Measurements from ENCODE around the gene CFAP77. TPM values are rescaled to one million over a fixed set of nuclear protein-coding genes. Genes with fewer than 3 reads are reported as not detected.

CFAP77 gene
- total RNA-seq, 1 experiment from 2014 or later: not detected

DNA sequence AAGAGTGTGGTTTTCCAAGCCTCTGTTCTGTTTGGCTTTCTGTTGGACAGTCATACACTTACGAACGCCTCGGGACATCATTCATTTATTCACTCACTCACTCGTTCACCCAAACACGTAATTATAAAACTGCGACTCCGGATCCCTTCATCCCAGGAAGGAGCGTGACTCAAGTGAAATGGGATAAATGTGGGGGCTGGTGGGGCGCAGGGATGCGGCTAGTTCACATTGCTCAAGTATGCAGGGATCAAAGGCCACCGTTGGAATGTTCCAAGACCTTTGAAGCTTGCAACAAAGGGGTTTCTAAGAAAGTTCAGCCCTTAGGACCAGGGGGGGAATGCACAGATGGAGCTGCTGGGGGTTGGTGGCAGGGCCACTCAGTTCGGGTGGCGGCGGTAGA lies 64.2 kb downstream of the CFAP77 start:
- in situ Hi-C loops (cut with HindIII; ENCODE audit: low pct_unique_long_range_greater_than_20kb, low sequenced_read_pairs): no loop called here
- no peak for DNase-seq (ENCODE audit: low read depth, low spot score)

DNA sequence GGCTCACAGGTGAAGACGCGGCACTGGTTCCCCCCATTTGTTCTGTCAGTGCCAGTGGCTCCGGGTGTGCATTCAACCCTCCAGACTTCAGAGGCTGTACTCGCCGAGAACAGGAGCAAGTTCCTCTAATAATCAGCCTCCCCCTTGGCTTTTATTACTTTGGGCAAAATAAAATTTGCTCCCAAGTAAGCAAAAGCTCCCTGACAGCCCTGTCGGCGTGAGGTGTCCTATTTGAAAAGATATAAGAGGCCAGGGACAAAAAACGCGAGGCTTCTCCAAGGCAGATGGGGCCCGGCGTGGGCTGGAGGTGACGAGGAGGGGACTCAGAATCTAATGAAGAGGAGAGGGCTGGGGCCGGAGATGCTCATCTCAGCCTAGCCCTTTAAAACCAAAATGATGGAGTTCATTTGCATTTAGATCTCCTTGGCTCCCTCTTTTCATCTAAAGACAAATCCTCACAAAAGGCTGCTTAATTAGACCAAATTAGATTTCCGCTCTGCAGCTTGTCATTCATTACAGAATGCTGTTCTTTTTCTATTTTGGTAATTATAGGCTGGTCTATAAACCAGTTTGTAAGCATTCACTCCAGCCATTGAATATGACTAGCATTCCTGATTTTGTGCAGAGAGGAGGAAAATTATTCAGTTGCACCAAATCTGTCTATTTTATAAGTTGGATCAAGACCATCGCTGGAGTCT lies 68.5 kb downstream of the CFAP77 start:
- DNase-seq (ENCODE audit: low read depth, low spot score): no peak
- in situ Hi-C loops (cut with HindIII; ENCODE audit: low pct_unique_long_range_greater_than_20kb, low sequenced_read_pairs): no loop called here

DNA sequence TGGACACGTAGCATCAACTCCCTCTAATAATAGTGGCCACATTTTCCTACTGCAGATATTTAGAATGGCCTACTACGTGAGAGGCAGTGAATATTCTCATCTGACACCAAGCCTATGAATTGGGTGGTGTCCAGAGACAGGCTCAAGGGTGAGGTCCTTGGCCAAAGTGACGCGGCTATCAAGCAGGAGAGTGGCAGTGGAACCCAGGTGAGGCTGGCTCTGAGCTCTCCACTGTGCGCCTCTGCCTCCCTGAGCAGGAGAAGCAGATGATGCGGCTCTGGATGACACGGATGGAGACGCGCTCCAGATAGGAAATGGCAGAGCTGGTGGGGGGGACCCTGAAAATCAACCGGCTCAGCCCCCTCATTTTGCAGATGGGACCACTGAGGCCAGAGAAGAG lies 69.7 kb downstream of the CFAP77 start:
- in situ Hi-C loops (cut with HindIII; ENCODE audit: low pct_unique_long_range_greater_than_20kb, low sequenced_read_pairs): no loop called here
- no peak for DNase-seq (ENCODE audit: low read depth, low spot score)

DNA sequence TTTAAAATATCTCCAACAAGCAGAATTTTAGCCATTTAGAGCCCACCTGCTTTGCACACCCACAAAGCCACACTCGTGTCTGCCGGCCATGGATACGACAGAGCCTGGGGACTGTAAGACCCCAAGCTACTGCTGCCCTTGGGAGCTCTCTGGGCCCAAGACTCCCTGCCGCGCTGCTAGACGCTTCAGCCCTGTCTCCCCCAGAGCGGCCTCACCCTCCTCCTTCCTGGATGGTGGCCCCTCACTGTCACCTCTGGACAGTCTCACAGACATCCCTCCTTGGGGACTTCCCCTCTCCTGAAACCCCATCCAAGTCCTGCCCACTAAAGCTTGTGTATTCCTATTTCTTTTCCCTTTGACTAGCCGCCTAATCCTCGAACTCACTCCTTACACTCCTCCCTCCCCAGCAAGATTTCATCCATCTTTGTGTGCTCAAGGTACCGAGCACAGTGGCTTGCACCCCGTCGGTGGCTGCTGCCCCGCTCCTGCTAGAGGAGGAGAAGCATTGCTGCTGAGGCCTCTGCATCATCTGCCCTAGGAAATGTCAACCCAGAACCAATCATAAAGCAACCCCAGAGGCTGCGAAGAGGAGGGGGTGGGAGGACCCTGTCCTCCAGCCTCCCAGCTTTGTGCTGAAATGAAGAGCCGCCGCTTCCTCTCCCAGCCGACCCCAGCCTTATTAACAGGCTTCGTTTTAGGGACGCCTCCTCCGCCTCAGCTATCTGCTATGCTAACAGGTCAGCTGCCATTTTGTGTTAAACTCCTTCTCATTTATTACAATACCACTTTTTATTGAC lies 71.2 kb downstream of the CFAP77 start:
- in situ Hi-C loops (cut with HindIII; ENCODE audit: low pct_unique_long_range_greater_than_20kb, low sequenced_read_pairs): no loop called here
- DNase-seq (ENCODE audit: low read depth, low spot score): no peak

DNA sequence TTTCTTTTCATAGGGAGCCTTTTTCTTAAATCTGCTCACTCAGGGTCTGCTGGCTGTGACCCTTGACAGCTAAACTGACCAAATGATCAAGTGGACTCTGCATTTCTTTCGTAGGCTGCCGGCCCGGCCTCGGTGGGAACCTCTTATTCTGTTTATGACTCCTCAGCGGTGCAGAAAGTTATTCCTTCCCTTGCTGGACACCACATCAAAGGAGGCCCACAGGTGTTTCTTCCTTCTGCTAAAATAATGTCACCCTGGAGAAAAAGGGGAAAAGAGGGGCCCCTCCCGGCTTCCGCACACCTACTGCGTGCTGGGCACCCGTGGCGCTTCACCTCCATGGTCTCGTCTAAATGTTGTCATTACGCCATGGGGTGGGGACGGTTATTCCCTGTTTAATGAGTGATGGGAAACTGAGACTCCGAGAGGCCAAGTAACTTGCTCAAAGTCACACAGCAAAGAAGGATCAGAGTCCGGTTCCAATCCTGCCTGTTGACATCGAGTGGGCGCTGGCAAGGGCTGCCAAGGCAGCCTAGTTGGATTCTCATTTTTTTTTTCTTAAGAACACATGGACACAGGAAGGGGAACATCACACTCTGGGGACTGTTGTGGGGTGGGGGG lies 72.3 kb downstream of the CFAP77 start:
- no peak for DNase-seq (ENCODE audit: low read depth, low spot score)
- in situ Hi-C loops (cut with HindIII; ENCODE audit: low pct_unique_long_range_greater_than_20kb, low sequenced_read_pairs): no loop called here

DNA sequence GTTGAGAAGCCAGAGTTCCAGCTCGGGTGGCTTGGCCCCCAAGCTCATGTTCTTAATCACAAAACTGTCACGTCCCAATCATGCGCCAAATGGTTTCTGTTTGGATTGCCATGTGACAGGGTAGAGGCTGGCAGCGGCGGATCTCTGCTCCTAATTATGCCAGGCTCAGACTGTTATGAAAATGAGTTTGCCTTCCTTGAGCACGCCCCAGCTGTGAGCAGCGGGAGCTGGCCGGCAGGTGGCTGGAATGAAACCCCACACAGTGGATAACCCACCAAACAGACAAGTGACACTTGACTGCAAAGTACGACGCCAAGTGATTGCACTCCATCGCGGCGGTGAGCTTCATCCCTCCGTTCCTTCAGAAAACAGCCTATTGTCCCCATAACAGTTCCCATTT lies 75.4 kb downstream of the CFAP77 start:
- in situ Hi-C loops (cut with HindIII; ENCODE audit: low pct_unique_long_range_greater_than_20kb, low sequenced_read_pairs): no loop called here
- no peak for DNase-seq (ENCODE audit: low read depth, low spot score)

DNA sequence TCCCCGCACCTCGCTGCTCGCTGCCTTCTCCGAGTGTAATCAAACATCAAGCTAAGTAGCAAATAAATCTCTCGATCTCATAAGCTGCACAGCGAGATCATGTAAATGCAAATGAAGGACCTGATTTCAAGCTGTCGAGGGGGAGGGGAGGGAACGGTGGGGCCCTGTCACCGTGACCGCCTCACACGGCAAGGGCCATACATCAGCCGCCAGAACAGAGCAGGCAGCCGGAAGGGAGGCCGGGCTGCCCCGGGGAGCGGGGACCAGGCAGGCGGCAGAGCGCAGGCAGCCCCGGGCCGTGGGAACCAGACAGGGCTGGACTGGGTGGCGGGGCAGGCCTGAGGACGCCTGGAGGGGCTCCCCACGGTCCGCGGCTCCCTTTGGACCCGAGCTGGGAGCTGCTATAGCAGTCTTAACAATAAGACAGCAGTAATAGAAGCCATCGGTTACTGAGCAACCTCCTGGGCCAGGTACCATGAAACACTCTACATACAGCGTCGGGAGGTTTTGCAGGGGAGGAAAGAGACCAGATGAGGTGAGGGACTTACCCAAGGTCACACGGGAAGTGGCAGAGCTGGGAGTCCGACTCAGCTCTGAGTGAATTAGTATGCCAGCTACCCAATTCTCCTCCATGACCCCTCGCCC lies 76.8 kb downstream of the CFAP77 start:
- in situ Hi-C loops (cut with HindIII; ENCODE audit: low pct_unique_long_range_greater_than_20kb, low sequenced_read_pairs): no loop called here
- no peak for DNase-seq (ENCODE audit: low read depth, low spot score)

DNA sequence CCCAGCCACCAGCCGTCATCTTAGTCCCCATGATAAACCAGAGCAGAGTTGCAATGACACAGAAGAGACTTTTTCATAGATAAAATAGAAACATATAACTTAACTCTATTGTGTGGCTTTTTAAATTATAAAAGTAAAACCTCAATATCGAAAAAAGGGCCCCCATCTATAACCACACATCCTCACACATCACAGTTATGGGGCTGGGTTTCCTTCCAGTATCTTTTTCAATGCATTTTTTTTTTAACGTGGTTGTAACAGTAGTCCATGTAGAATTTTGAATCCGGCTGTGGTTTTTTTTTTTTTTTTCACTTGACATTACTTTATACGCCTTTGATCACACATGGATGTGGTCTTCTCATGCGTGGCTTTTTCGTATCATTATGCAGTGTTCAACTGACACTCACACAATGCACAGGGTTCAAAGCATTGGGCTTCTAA lies 77.4 kb downstream of the CFAP77 start:
- no peak for DNase-seq (ENCODE audit: low read depth, low spot score)
- in situ Hi-C loops (cut with HindIII; ENCODE audit: low pct_unique_long_range_greater_than_20kb, low sequenced_read_pairs): no loop called here

DNA sequence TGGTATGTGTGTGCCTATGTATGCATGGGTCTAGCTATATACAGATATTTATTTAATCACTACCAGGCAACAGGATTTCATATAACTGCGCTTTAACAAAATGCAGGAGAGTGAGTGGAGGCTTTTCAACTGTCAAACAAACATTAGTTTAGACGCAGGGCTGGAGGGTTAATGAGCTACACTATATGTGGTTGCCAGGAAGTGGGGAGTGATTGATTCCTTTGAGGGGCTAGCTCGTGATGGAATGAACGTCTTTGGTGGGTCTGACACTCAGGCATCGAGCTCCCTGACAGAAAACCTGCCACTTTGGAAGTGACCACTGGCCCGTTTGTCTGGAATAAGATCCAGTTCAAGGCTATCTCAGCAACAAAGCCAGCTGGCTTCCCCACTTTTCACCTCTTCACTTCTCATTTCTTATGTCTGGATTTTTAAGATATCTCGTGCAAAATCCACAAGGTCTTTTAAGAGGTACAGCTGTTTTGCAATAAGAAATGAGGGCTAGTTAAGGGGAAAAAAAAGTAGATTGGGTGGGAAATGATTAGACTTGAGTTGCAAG lies 78.0 kb downstream of the CFAP77 start:
- in situ Hi-C loops (cut with HindIII; ENCODE audit: low pct_unique_long_range_greater_than_20kb, low sequenced_read_pairs): no loop called here
- no peak for DNase-seq (ENCODE audit: low read depth, low spot score)

DNA sequence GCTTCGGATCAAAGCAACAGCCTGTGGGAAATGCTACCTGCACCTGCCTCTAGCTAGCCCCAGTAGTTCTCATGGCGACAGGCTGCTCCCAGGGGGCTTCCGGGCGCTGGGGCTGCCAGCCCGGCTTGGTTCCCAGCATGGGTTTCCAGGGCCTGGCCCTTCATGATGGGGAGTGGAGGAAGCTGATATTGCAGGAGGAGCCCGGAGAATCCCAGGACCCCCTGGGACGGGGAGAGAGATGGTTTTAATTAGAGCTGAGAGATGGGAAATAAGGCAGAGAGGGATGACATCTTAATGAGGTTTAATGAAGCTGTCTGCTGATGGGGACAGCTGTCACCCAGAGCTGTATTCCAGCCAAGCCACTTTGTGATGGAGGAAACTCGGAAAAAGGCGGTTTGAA lies 78.6 kb downstream of the CFAP77 start:
- no peak for DNase-seq (ENCODE audit: low read depth, low spot score)
- in situ Hi-C loops (cut with HindIII; ENCODE audit: low pct_unique_long_range_greater_than_20kb, low sequenced_read_pairs): no loop called here

DNA sequence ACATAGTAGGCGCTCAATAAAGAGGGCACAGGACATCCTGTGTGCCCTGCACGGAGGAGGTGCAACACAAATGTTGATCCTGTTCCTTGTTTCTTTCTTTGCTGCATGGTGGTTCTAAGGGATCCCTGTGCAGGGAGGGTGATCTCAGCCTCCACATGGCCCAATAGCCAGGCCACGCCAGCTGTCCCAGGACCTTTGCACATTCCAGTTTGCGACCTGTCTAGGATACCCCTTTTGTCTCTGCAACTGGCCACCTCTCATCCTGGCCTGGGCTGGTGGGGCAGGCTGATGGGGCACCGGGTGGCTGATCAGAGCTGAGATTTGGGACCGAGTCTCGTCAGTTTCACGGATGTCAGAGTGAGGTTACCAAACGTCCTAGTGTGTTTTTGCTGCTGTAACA lies 79.5 kb downstream of the CFAP77 start:
- in situ Hi-C loops (cut with HindIII; ENCODE audit: low pct_unique_long_range_greater_than_20kb, low sequenced_read_pairs): no loop called here
- DNase-seq (ENCODE audit: low read depth, low spot score): no peak

DNA sequence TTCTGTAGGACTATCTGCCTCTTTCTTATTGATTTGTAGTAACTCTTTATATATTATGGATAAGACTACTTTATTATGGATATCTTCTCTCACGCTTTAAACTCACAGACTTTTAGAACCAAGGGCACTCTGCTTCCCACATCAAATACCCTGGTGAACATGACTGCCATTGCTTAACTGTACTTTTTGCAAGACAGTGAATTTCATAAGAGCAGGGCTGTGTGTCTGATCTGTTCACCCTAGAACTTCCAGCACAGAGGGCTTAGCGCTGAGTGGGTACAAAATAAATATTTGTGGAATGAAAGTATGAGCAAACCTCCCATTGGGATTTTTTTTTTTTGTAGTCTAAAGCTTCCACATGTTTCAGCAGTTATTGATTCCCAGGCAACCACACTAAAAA lies 84.8 kb downstream of the CFAP77 start:
- no peak for DNase-seq (ENCODE audit: low read depth, low spot score)
- in situ Hi-C loops (cut with HindIII; ENCODE audit: low pct_unique_long_range_greater_than_20kb, low sequenced_read_pairs): no loop called here

DNA sequence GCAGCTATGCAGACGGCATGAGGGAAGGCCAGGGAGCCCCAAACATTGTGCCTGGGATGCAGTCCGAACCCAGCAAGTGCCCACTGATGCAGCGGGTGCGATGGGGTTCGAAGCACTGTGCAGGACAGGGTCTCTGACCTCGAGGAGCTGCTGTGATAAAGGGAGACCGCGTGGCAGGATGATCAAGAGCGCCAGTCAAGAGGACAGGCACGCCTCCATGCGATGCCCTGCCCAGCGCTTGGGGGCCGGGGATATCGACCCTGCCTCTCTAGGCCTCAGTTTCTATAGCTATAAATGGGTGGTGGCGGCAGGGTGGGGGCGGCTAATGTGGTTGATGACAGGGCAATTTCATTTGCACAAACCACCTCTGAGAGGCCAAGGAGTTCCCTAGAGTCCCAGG lies 87.7 kb downstream of the CFAP77 start:
- in situ Hi-C loops (cut with HindIII; ENCODE audit: low pct_unique_long_range_greater_than_20kb, low sequenced_read_pairs): no loop called here
- DNase-seq (ENCODE audit: low read depth, low spot score): no peak

DNA sequence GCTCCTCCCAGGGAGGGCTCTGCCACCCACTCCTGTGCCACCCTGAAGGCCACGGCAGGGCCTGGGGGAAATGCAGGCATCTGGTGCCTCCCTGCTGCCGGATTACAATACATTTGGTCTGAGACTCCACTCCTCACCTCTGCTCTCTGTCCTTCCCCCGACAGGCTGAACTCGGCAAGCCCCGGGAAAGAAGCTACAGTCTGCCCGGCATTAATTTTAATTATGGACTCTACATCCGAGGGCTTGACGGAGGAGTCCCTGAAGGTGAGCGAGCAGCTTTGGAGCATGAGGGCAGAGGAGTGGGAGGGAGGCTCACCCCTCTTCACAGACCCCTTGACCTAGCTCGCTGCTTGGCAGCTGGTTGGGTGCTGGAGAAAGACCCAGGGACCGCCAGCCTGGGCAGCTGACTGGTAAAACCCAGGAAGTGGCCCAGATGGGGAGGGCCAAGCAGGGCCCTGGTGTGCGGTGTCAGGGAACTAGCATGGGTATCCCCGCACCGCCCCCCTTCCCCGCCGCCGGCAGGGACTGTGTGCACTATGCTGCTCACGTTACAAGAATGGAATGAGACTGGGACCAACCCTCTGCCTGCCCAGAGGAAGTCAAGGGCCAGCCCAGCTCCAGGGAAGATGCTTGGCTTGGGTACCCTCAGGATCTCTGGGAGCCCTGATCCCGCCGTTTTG lies 88.7 kb downstream of the CFAP77 start:
- in situ Hi-C loops (cut with HindIII; ENCODE audit: low pct_unique_long_range_greater_than_20kb, low sequenced_read_pairs): no loop called here
- no peak for DNase-seq (ENCODE audit: low read depth, low spot score)

DNA sequence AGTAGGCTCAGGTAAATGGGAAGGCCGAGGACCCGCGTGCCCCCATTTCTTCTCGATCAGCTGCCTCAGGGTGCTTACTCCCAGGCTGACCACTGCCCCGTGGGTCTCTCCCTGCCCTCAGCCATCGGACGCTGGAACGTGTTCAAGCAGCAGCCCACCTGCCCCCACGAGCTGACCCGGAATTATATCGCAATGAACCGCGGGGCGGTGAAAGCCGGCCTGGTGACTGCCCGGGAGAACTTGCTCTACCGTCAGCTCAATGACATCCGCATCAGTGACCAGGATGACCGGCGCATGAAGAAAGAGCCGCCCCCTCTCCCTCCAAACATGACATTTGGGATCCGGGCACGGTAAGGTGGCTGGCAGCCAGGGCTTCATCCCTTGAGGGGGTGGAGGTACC lies 89.2 kb downstream of the CFAP77 start:
- in situ Hi-C loops (cut with HindIII; ENCODE audit: low pct_unique_long_range_greater_than_20kb, low sequenced_read_pairs): no loop called here
- no peak for DNase-seq (ENCODE audit: low read depth, low spot score)

DNA sequence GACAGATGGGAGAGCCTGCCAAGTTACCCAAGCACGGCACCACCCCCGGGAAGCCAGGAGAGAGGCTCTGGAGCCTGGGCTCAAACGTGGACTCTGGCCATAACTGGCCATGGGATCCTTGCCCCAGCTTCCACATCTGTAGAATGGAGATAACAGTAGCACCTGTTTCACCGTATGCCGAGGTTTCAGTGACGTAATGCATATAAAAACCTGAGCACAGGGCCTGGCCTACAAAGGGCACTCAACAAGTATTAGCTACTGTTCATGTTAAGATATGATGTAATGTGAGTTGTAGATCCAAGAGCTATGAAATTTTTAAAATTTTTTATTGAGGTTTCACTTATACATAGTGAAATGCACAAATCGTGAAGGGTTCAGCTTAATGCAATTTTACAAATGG lies 90.2 kb downstream of the CFAP77 start:
- no peak for DNase-seq (ENCODE audit: low read depth, low spot score)
- in situ Hi-C loops (cut with HindIII; ENCODE audit: low pct_unique_long_range_greater_than_20kb, low sequenced_read_pairs): no loop called here

DNA sequence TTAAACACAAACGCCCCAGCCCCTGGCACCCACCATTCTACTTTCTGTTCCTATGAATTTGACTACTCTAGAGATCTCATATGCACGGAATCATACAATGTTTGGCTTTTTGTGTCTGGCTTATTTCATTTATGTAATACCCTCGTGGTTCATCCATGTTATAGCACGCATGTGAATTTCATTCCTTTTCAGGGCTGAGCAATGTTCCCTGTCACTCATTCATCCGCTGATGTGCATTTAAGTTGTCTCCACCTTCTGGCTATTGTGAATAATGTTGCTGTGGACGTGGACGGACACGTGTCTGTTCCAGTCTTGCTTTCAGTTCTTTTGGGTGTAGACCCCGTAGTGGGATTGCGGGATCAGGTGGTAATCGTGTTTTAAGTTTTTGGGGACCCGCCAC lies 92.5 kb downstream of the CFAP77 start:
- DNase-seq (ENCODE audit: low read depth, low spot score): no peak
- in situ Hi-C loops (cut with HindIII; ENCODE audit: low pct_unique_long_range_greater_than_20kb, low sequenced_read_pairs): no loop called here

DNA sequence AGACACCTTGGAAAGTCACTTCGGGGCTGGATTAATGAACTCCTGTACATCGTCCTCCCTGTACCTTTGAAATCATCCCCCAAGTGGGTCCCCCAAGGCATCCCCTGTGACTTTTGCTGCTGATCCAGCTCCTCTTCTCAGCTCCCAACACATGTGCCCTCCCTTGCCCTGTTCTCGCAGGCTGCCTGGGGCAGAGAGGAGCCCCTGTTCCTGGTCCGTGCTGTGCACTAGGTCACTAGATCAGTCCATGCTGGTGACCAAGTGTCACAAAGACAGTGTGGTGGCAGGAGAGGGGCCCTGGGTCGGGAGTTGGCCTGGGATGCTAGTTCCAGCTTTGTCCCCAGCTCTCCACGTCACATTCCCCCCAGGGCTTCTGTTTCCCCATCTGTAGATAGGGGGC lies 93.1 kb downstream of the CFAP77 start:
- in situ Hi-C loops (cut with HindIII; ENCODE audit: low pct_unique_long_range_greater_than_20kb, low sequenced_read_pairs): no loop called here
- no peak for DNase-seq (ENCODE audit: low read depth, low spot score)
